IMR-90 (cell line): ENCODE measurements around the gene ARNT2. TPM values are rescaled to one million over a fixed set of nuclear protein-coding genes. Genes with fewer than 3 reads are reported as not detected.
A peak's percentile ranks its signal among the peaks of the same experiment; 100 is the strongest.

Experiments used
- ATAC-seq: fragments of 200-7000 bp; cut with Tn5 transposase; 2 replicates; pipeline ENCODE4 v1.9.1; 2020; ENCODE audit warnings: low read depth, mild to moderate bottlenecking, moderate library complexity
- BruUV-seq: library from RNA; stranded (reverse); fragments of 400-500 nt; replicated peaks from 2 replicates; lab custom pipeline; 2021; lab: Mats Ljungman, UMichigan
- CTCF ChIA-PET: fragments of 300-600 bp; formaldehyde crosslinking; extraction: SDS; loops from one replicate; lab custom pipeline; 2021; ENCODE audit warnings: antibody characterized with exemption; lab: Yijun Ruan, JAX
- POLR2A ChIA-PET: fragments of 300-600 bp; sonication (Branson Sonifier 250); formaldehyde crosslinking; loops from one replicate; lab custom pipeline; 2022; ENCODE audit warnings: antibody characterized with exemption; ENCODE audit not compliant: unreplicated experiment; lab: Charles Lee
- DNase-seq: peaks from one replicate; pipeline ENCODE4 v3.0.0; 2013
- H2AFZ ChIP-seq: replicated peaks from 2 replicates; pipeline ENCODE3; 2013; ENCODE audit warnings: low read length, mild to moderate bottlenecking; ENCODE audit not compliant: poor library complexity
- H2AK5ac ChIP-seq: 2 replicates; pipeline ENCODE4 v1.6.1; 2013; ENCODE audit warnings: low read depth, low read length, inconsistent platforms
- H2AK9ac ChIP-seq: replicated peaks from 2 replicates; pipeline ENCODE3; 2013; ENCODE audit warnings: mild to moderate bottlenecking, low read depth, low read length, moderate library complexity; ENCODE audit not compliant: poor library complexity
- H2BK120ac ChIP-seq: 2 replicates; pipeline ENCODE4 v1.6.1; 2013; ENCODE audit warnings: low read depth, low read length, inconsistent platforms
- H2BK15ac ChIP-seq: 3 replicates; pipeline ENCODE4 v1.6.1; 2013; ENCODE audit warnings: low read depth, low read length, inconsistent platforms
- H2BK20ac ChIP-seq: 2 replicates; pipeline ENCODE4 v1.6.1; 2013; ENCODE audit warnings: low read depth, mild to moderate bottlenecking, inconsistent platforms, low read length, moderate library complexity
- H2BK5ac ChIP-seq: 2 replicates; pipeline ENCODE4 v1.6.1; 2013; ENCODE audit warnings: mild to moderate bottlenecking, low read depth, low read length, inconsistent platforms; ENCODE audit not compliant: poor library complexity, severe bottlenecking
- H3K14ac ChIP-seq: replicated peaks from 2 replicates; pipeline ENCODE4 v1.6.1; 2013; ENCODE audit warnings: low read depth, low read length, inconsistent platforms
- H3K18ac ChIP-seq: 2 replicates; pipeline ENCODE4 v1.6.1; 2013; ENCODE audit warnings: low read depth, low read length, control low read depth
- H3K23ac ChIP-seq: 2 replicates; pipeline ENCODE4 v1.6.1; 2013; ENCODE audit warnings: low read depth, low read length, inconsistent platforms
- H3K27ac ChIP-seq: 2 replicates; pipeline ENCODE4 v1.5.1; 2013; ENCODE audit warnings: mild to moderate bottlenecking, control low read depth, low read length; ENCODE audit not compliant: insufficient read depth
- H3K27me3 ChIP-seq: 2 replicates; pipeline ENCODE4 v1.6.1; 2013; ENCODE audit warnings: low read length; ENCODE audit not compliant: control insufficient read depth, insufficient read depth
- H3K36me3 ChIP-seq: 2 replicates; pipeline ENCODE4 v1.6.1; 2013; ENCODE audit warnings: low read length, mixed read lengths; ENCODE audit not compliant: control insufficient read depth, insufficient read depth
- H3K4ac ChIP-seq: 2 replicates; pipeline ENCODE4 v1.6.1; 2013; ENCODE audit warnings: low read depth, low read length, inconsistent platforms
- H3K4me1 ChIP-seq: 2 replicates; pipeline ENCODE4 v1.6.1; 2013; ENCODE audit warnings: low read length, mixed read lengths; ENCODE audit not compliant: control insufficient read depth, insufficient read depth
- H3K4me2 ChIP-seq: 2 replicates; pipeline ENCODE4 v1.6.1; 2013; ENCODE audit warnings: low read depth, mild to moderate bottlenecking, control low read depth, low read length, moderate library complexity
- H3K4me3 ChIP-seq: 2 replicates; pipeline ENCODE4 v1.5.1; 2013; ENCODE audit warnings: low read depth, mild to moderate bottlenecking, control low read depth, low read length, moderate library complexity; ENCODE audit not compliant: insufficient read depth
- H3K56ac ChIP-seq: 2 replicates; pipeline ENCODE4 v1.6.1; 2013; ENCODE audit warnings: low read length, inconsistent platforms; ENCODE audit not compliant: insufficient read depth; ENCODE audit errors: extremely low read depth
- H3K79me1 ChIP-seq, 2 experiments: 2 replicates each; pipeline ENCODE4 v1.6.1; 2013; ENCODE audit warnings: low read length in 2 of 2, inconsistent platforms in 1 of 2, low read depth in 1 of 2
- H3K9ac ChIP-seq: 2 replicates; pipeline ENCODE4 v1.6.1; 2013; ENCODE audit warnings: low read depth, low read length, control low read depth
- H3K9me1 ChIP-seq: 2 replicates; pipeline ENCODE4 v1.6.1; 2013; ENCODE audit warnings: low read length, inconsistent platforms; ENCODE audit not compliant: insufficient read depth
- H3K9me3 ChIP-seq: 2 replicates; pipeline ENCODE4 v1.6.1; 2013; ENCODE audit warnings: low read length; ENCODE audit not compliant: control insufficient read depth, insufficient read depth
- H4K20me1 ChIP-seq: 2 replicates; pipeline ENCODE4 v1.6.1; 2013; ENCODE audit warnings: low read length, inconsistent platforms; ENCODE audit not compliant: insufficient read depth
- H4K5ac ChIP-seq: 2 replicates; pipeline ENCODE4 v1.6.1; 2013; ENCODE audit warnings: mild to moderate bottlenecking, low read depth, low read length, control low read depth
- H4K8ac ChIP-seq, 2 experiments: 2 replicates each; pipeline ENCODE4 v1.6.1; 2013; ENCODE audit warnings: low read depth in 2 of 2, low read length in 2 of 2, control low read depth in 1 of 2, inconsistent platforms in 1 of 2
- H4K91ac ChIP-seq: 2 replicates; pipeline ENCODE4 v1.6.1; 2013; ENCODE audit warnings: low read depth, low read length, inconsistent platforms; ENCODE audit not compliant: insufficient read depth
- BHLHE40 ChIP-seq: fragments of 150-350 bp; IDR thresholded peaks from 2 replicates; pipeline ENCODE4 v1.6.1; 2016; ENCODE audit warnings: mild to moderate bottlenecking, low read depth, low read length
- CEBPB ChIP-seq: IDR thresholded peaks from 2 replicates; pipeline ENCODE4 v1.6.1; 2012; ENCODE audit warnings: low read depth, low read length, improper control_type of control experiment
- CHD1 ChIP-seq: IDR thresholded peaks from 2 replicates; pipeline ENCODE4 v1.6.1; 2012; ENCODE audit warnings: low read depth, low read length, improper control_type of control experiment
- CTCF ChIP-seq: conservative IDR thresholded peaks from 2 replicates; pipeline ENCODE4 v1.5.1; 2012; ENCODE audit warnings: mild to moderate bottlenecking, low read depth, low read length, improper control_type of control experiment
- ELK1 ChIP-seq: fragments of 150-350 bp; IDR thresholded peaks from 2 replicates; pipeline ENCODE4 v1.6.1; 2016; ENCODE audit warnings: low read depth, mild to moderate bottlenecking, low read length, moderate library complexity, borderline replicate concordance
- FOS ChIP-seq: fragments of 150-350 bp; IDR thresholded peaks from 2 replicates; pipeline ENCODE4 v1.6.1; 2016; ENCODE audit warnings: low read depth, low read length
- MAFK ChIP-seq: IDR thresholded peaks from 2 replicates; pipeline ENCODE4 v1.6.1; 2012; ENCODE audit warnings: low read depth, low read length, improper control_type of control experiment
- MAZ ChIP-seq: IDR thresholded peaks from 2 replicates; pipeline ENCODE4 v1.6.1; 2012; ENCODE audit warnings: low read depth, mild to moderate bottlenecking, low read length, improper control_type of control experiment, moderate library complexity, borderline replicate concordance
- MXI1 ChIP-seq: IDR thresholded peaks from 2 replicates; pipeline ENCODE4 v1.6.1; 2012; ENCODE audit warnings: low read depth, mild to moderate bottlenecking, low read length, moderate library complexity, borderline replicate concordance
- NFE2L2 ChIP-seq: fragments of 150-350 bp; IDR thresholded peaks from 2 replicates; pipeline ENCODE4 v1.6.1; 2016; ENCODE audit warnings: low read depth, mild to moderate bottlenecking, low read length
- POLR2A ChIP-seq: IDR thresholded peaks from 2 replicates; pipeline ENCODE4 v1.6.1; 2012; ENCODE audit warnings: mild to moderate bottlenecking, low read depth, low read length
- RAD21 ChIP-seq: IDR thresholded peaks from 2 replicates; pipeline ENCODE4 v1.6.1; 2012; ENCODE audit warnings: low read length, improper control_type of control experiment
- RCOR1 ChIP-seq: IDR thresholded peaks from 2 replicates; pipeline ENCODE4 v1.6.1; 2012; ENCODE audit warnings: mild to moderate bottlenecking, low read length, improper control_type of control experiment; ENCODE audit not compliant: insufficient replicate concordance
- RFX5 ChIP-seq: IDR thresholded peaks from 2 replicates; pipeline ENCODE4 v1.8.0; 2012; ENCODE audit warnings: low read depth, mild to moderate bottlenecking, low read length, moderate library complexity
- USF2 ChIP-seq: fragments of 150-350 bp; IDR thresholded peaks from 2 replicates; pipeline ENCODE4 v1.6.1; 2017; ENCODE audit warnings: mild to moderate bottlenecking, antibody characterized with exemption, low read length, low read depth
- WGBS, 2 experiments: methylation state at CpG; one replicate each; pipeline versions ENCODE4 v1.1.5 to v1.1.7; 2013; ENCODE audit warnings: missing lambda C conversion rate in 2 of 2; ENCODE audit not compliant: insufficient read length in 1 of 2; ENCODE audit errors: extremely low coverage in 2 of 2; 5-methylcytosine and 5-hydroxymethylcytosine counted together
- dilution Hi-C: fragments of 300-500 bp; cut with HindIII; formaldehyde crosslinking; loops from one replicate; pipeline ENCODE4 v1.14.3; 2018; ENCODE audit warnings: low sequenced_read_pairs; ENCODE audit not compliant: unreplicated experiment
- in situ Hi-C: fragments of 300-500 bp; cut with MboI; formaldehyde crosslinking; loops from 3 replicates; pipeline ENCODE4 v1.14.3; 2019; ENCODE audit warnings: low sequenced_read_pairs, inconsistent platforms, mixed read lengths
- intact Hi-C: fragments of 100-400 bp; cut with micrococcal nuclease; formaldehyde crosslinking; loops from 2 replicates; pipeline ENCODE4 v1.10.0; 2022
- polyA plus RNA-seq, 3 experiments: library from polyadenylated mRNA; depleted of rRNA; stranded (reverse); fragments of >200 nt; gene quantifications; 2 replicates each; pipeline ENCODE4 v1.2.3, GENCODE V29; 2012; ENCODE audit warnings: low replicate concordance in 1 of 3
- total RNA-seq: library from RNA; depleted of rRNA; stranded (reverse); fragments of >200 nt; gene quantifications from 2 replicates; pipeline ENCODE4 v1.2.3, GENCODE V29; 2012

ARNT2 gene
- total and polyA plus RNA-seq, 2 of the 4 experiments (the other 2 are of a cell fraction), result 18.2 to 19.0 TPM

- Histone ChIP-seq H4K91ac (peak overlapping the region; percentile 77), H3K27ac (peak overlapping the region; percentile 55; the same call in 1 of the 2 replicates), H3K14ac (peak overlapping the region; percentile 77), H3K36me3 (peaks cover 6% of the 10 kb centered on the region; the same call in 1 of the 2 replicates), H3K4me2 (no peak overlapping the region), H3K4ac (peak overlapping the region; percentile 94), H3K27me3 (no peaks in the 10 kb centered on the region), H4K8ac (peak overlapping the region; percentile 82 to 85; a peak in 3 of 4 replicates), H4K5ac (peak overlapping the region; percentile 89), H3K18ac (peak overlapping the region; percentile 90), H2AFZ (no peak overlapping the region), H3K4me1 (peaks cover 23% of the 10 kb centered on the region), H3K9ac (no peak overlapping the region), H3K79me1 (peaks cover 18 to 48% of the 10 kb centered on the region in 2 experiments; a peak in 3 of 4 replicates), H2AK9ac (peak overlapping the region; percentile 24), H3K9me3 (peaks cover 4% of the 10 kb centered on the region; the same call in 1 of the 2 replicates), H2BK15ac (peak overlapping the region; percentile 97; the same call in 2 of the 3 replicates), H2BK120ac (peak overlapping the region; percentile 94), H2BK20ac (peak overlapping the region; percentile 96), H4K20me1 (no peaks in the 10 kb centered on the region), H3K23ac (peak overlapping the region; percentile 35), H3K9me1 (peaks cover 30% of the 10 kb centered on the region), H2AK5ac (peak overlapping the region; percentile 81), H3K4me3 (no peak overlapping the region), H3K56ac (peak overlapping the region; percentile 12; the same call in 1 of the 2 replicates), H2BK5ac (peak overlapping the region; percentile 87)
- intact Hi-C loops (no loop called here), in situ Hi-C loops (no loop called here), dilution Hi-C loops (no loop called here)
- ChIA-PET POLR2A (no interaction called here), CTCF (interaction anchor here (0.6 kb wide), 1 partner anchor 33 kb away, joined by 6 read pairs; no protein-coding TSS in a partner anchor)
- BruUV-seq, result no TSS peak
- no CpG with 5 or more reads among the region's 1 CpG for WGBS, 2 experiments
- ATAC-seq, result no peak
- TF ChIP-seq MAZ (no peak), CTCF (no peak), CEBPB (no peak), MXI1 (no peak), RAD21 (no peak), USF2 (no peak), RCOR1 (no peak), POLR2A (no peak), MAFK (no peak), FOS (no peak), RFX5 (no peak), NFE2L2 (no peak), CHD1 (no peak), BHLHE40 (no peak), ELK1 (no peak)
- no peak for DNase-seq
Measured at GRCh38 chr15:80500021-80500420, 95.8 kb downstream of the ARNT2 start.
